Measurements from ENCODE around the gene SPPL3.
"Not testable (repeated sequence)": the region's sequence is repeated elsewhere in the genome, so short reads cannot be mapped to it uniquely, and the experiment has no call there.

SPPL3 gene

DNA sequence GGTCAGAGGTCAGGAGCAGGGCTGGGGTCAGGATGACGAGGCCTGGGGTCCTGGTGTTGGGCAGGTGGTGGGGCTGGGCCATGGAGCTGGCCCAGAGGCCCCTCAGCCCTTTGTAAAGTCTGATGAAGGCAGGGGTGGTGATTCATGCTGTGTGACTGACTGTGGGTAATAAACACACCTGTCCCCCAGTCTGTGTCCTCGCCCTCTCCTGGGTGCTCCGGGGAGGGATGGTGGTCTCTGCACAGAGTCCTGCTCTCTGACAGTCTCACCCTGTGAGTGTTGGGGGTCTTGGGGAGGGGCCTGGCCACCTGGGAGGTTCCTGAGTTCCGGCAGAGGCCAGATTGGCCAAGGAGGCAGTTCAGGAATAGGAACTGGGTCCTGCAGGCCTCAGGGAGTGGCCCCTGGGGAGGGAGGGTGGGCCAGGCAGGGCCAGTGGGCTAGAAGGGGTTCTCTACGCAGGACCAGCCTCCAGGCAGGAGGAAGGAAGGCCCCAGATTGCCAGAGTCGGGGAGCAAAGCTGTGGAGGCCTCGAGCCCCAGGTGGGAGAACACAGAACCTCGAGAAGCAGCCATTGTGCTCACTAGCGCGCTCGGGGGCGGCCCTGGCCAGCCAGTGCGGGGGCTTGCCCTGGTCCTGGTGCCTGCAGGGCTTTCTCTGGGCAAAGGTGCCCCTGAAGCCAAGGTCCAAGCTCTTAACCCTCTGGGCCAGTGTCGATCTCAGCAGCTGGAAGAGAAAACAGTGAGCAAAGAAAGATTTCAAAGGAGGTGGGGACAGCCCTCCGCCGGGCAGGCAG, 164.1 kb downstream of the SPPL3 start:
- no peak for DNase-seq

DNA sequence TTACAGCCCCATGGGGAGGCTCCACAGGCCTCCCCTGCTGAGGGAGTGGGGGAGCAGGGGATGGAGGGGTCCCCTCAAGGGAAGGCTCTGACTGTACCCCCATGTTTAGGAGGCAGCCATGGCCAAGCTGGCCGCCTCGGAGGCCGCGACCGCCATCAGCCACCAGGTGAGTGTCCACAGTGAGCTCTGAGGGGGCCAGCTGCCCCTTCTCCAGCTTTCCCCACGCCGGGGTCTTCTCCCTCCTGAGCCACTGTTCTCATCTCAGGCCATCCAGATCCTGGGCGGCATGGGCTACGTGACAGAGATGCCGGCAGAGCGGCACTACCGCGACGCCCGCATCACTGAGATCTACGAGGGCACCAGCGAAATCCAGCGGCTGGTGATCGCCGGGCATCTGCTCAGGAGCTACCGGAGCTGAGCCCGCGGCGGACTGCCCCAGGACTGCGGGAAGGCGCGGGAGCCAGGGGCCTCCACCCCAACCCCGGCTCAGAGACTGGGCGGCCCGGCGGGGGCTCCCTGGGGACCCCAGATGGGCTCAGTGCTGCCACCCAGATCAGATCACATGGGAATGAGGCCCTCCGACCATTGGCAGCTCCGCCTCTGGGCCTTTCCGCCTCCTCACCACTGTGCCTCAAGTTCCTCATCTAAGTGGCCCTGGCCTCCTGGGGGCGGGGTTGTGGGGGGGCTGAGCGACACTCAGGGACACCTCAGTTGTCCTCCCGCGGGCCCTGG, 165.0 kb downstream of the SPPL3 start:
- no peak for DNase-seq

DNA sequence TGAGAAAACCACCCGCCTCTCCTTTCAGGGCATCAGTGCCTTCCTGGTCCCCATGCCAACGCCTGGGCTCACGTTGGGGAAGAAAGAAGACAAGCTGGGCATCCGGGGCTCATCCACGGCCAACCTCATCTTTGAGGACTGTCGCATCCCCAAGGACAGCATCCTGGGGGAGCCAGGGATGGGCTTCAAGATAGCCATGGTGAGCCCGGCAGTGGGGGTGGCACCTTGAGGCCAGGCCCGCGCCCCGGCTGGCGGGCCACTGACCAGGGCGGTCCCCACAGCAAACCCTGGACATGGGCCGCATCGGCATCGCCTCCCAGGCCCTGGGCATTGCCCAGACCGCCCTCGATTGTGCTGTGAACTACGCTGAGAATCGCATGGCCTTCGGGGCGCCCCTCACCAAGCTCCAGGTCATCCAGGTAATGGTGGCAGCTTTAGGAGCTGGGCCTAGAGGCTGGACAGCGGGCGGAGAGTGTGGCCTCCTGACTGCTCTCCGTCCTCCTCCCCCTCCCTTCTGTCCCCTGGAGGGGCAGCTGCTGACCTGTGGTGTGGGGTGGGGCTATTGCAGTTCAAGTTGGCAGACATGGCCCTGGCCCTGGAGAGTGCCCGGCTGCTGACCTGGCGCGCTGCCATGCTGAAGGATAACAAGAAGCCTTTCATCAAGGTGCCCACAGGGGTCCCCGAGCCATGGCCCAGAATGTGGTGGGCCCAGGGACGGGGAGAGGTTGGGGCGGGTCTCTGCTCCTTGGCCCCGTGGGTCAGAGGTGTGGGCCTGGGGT, 165.7 kb downstream of the SPPL3 start:
- DNase-seq, result no peak

DNA sequence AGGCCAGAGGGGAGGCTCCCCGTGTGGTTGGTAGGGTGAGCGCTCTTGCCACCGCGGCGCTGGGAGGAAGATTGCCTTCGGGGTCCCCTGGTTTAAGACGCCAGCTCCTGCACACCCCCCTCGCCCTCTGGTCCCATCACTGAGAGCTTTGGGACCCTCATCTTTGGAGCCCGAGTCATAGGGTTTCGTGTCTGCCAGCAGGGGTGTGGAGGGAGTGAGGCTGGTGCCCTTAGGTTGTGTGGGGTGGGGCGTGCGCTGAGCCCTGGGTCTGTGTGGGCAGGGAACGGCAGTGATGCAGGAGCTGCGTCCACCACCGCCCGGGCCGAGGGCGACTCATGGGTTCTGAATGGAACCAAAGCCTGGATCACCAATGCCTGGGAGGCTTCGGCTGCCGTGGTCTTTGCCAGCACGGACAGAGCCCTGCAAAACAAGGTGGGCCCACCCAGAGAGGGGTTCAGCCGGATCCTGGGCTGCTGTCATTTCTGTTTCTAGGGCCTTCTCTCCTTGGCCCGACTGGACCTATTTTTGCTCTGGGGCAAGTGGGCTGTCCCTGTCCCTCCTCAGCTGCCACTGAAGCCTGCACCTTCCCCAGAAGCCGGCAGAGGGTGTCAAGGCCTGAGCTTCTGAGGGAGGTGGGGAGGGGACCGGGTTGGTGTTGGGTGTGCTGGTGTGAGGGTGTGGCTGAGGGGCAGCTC, 166.5 kb downstream of the SPPL3 start:
- DNase-seq, result no peak

DNA sequence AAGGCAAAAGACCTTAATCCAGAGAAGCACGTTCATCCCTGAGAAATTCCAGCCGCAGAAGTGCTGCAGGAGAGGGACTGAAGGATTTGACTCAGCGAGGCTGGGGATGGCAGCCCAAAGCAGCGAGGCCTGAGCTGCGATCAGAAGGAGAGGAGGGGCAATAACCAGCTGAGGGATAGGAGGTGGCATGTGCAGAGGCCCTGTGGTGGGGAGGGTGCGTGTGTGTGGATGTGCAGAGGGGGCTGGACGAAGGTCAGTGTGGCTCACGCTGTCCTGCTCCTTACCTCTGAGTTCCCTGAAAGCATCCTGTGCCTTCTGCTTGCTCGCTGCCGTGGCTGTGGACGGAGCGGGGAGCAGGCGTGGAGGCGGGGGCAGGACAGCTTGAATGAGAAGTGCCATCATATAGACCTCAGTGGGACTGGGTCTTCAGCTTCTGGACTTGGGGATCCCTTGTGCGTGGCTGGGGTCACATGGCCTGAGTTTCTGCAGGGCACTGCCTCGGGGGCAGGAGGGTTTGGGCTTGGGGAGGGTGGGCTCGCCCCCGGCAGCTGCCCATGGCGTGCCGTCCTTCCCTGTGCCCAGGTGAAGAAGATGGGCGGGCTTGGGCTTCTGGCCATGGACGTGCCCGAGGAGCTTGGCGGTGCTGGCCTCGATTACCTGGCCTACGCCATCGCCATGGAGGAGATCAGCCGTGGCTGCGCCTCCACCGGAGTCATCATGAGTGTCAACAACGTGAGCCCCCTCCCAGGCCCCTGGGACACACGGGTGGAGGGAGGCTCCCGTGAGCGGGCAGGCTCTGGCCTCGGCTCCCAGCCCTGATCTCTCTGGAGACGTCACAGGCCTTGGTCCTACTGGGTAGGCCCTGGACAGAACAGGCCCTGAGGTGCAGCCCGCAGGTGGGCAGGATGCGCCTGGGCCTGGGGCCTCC, 167.5 kb downstream of the SPPL3 start:
- no peak for DNase-seq

DNA sequence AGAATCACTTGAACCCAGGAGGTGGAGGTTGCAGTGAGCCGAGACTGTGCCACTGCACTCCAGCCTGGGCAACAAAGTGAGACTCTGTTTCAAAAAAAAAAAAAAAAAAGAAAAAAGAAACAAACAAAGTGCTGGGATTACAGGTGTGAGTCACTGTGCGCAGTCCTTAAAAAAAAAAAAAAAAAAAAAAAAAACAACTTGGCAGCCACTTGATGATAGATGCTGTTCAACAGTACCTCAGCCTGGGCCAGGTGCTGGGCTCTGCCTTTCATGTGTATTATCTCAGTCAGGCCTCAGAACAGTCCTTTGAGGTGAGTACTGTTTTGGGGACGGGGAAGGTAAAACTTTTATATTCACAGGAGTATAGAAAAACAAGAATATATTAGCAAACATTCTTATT, 169.0 kb downstream of the SPPL3 start:
- no peak for DNase-seq

DNA sequence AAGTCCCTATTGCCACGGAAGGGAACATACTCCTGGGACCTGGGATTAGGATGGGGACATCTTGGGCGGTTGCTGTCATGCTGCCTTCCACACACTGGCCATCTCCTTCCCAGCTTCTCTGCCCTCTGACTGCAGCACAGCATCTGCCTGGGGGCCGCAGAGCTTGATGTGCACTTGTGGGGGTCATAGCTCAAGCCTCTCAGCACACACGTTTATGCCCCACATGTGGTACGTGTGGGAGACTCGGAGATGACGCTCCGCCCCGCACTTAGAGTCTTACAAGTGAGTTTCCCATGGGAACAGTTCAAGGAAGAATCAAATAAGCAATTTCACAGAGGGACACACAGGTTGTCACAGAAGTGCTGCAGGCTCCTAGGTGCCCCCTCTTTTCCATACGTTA, 169.9 kb downstream of the SPPL3 start:
- no peak for DNase-seq

DNA sequence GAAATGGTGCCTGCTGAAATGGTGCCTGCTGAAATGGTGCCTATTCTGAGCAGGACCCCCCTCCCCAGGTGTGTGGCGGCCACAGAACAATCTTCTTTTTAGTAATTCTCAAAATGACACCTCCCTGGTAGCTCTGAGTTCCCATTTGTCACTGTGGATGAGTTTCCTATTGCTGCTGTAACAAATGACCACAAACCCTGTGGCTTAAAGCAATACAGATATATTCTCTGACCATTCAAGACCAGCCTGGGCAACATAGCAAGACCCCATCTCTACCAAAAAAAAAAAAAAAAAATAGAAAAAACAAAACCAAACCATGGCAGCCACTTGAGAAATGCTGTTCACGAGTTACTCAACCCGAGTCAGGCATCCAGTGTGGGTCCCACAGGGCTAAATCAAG, 170.6 kb downstream of the SPPL3 start:
- no peak for DNase-seq

DNA sequence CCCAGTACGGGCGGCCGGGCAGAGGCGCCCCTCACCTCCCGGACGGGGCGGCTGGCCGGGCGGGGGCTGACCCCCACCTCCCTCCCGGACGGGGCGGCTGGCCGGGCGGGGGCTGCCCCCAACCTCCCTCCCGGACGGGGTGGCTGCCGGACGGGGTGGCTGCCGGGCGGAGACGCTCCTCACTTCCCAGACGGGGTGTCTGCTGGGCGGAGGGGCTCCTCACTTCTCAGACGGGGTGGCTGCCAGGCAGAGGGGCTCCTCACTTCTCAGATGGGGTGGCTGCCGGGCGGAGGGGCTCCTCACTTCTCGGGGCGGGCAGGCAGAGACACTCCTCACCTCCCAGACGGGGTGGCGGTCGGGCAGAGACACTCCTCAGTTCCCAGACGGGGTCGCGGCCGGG, 172.0 kb downstream of the SPPL3 start:
- not testable (repeated sequence) for DNase-seq

DNA sequence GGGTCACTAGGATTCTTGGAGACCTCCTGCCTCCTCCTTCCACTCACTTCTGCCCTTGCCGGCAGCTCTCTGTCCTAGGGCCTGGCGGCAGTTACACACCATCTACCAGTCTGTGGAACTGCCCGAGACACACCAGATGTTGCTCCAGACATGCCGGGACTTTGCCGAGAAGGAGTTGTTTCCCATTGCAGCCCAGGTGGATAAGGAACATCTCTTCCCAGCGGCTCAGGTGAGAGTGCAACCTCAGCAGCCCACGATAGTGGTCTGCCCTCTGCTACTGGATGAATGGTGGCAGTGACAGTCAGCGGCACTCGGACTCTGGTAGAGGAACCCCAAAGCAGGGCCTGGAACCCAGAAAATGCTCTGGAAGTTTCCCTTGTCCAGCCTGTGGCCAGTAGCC, 177.2 kb downstream of the SPPL3 start:
- no peak for DNase-seq

DNA sequence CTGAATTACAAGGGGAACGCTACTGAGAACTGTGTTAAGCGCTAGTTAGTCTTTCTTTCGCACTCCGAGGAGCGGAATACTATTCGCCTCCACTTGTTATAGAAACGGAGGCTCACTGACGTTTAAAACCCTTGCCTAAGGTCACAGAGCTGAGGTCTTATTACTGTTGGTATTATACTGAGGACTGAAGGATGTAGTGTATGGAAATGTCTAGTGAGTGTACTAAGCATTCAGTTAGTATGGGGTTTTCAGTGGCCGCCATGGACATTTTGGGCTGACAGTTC, 177.7 kb downstream of the SPPL3 start:
- no peak for DNase-seq

DNA sequence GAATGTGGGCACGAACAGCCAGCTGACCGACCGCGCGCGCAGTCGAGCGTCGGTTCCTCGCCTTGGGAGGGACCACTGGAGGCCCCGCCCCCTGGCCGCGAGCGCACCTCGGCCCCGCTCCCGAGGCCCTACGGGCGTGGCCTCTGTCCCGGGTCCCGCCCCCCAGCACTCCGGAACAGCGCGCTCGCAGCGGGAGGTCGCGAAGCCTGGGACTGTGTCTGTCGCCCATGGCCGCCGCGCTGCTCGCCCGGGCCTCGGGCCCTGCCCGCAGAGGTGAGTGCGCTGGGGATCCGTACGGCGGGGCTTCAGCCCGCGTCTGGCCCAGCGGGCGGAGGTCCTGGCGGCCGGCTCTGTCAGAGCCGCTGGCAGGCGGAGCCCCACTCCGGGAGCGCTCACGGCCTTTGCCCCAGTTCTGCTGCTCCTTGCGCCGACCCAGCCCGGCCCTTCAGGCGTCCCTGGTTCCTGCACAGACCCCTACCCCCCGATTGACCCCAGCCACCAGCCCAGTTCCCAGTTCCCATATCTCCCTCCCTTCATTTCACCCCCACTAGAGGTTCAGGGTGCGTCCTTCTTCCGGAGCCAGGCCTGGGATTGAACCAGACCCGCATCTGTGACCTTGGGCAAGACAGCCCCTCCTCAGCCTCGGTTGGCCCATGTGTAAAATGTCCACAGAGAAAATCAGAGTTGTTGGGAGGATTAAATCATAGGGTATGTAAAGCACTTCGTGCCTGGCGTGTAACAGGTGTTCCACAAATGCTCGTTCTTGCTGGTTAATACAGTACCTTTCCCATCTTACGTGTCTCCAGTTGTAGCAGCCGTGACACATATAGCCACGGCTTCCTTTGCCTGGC, 178.3 kb downstream of the SPPL3 start, which contains the start of gene ACADS:
TSS of gene ACADS (plus strand) at position 168 of the 851 bp plus-strand sequence. CDS start at position 228, 60 bp downstream.
- DNase-seq, result peak; percentile 61

DNA sequence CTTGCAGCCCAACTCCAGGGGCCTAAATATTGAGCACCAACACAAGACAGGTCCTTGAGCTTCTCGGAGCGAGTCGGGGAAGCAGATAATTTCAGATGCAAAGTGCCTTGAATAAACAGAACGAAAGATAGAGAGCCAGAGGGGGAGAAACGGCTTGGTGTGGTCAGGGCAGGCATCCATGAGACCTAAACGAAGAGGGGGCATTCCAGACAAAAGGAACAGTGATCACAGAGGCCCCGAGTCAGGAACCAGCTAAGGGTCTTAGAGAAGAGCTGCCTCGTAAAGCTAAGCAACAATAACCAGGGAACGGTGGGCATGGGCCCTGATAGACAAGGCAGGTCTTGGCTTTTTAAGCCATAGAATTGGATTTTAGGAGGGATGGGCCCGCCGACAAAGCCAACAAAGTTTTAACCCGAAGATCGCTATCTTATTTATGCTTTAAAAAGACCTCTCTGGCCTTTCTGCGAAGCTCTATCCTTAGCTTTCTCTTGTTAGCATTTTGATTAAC, 179.0 kb downstream of the SPPL3 start:
- DNase-seq, result no peak

DNA sequence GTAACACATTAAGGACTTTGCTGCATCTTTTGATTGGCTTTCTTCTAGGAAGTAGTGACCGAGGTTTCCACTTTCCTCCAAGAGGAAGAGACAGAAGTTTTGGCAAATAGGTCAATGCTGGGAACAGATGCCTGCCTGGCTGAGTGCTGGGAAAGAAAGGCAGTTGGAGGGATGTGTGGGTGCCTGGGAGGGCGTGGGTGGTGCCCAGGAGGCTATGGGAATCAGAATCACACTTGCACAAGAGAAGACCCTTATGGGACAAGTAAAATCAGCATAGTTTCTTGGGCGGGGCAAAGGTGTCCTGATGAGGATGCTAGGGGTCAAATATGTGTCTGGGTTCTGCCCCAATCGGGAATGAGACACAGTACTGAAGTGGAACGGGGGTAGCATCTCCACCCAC, 179.4 kb downstream of the SPPL3 start:
- DNase-seq, result no peak

DNA sequence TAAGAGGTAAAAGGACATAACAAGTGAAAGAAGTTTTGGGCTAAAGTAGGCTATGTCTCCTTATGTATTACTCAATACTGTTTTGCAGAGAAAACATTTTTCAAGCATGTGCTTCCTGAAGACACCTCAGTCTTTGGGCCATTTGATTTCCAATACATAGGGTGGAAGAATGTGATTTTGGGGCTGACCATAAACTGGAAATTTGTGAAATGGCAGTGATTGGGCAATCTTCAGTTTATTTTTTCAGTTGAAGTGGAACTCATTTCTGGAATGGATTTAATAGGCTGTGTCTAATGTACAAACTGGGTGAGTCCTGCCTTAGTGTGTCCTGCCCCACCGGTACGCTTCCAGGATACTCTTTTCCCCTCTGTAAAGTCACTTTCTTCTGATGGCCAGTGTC, 181.4 kb downstream of the SPPL3 start:
- no peak for DNase-seq

DNA sequence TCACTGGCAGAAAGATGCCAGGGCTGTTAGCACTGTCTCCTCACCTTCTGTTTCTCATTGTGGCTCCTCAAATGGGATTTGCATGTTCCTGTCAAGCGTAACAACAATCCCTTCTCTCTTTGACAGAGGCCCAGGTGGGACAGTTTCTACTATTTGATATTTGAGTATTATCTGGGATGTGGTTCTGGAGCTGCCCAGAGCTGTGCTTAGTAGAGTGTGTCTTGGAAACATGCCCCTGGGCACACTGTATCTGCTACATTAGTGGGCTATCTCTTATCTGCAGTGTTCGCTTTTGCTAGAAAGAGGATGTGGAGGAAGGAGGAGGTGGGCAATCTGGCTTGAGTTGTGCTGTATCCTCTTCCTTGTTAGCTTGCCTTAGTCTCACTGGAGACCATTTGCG, 182.3 kb downstream of the SPPL3 start:
- no peak for DNase-seq

DNA sequence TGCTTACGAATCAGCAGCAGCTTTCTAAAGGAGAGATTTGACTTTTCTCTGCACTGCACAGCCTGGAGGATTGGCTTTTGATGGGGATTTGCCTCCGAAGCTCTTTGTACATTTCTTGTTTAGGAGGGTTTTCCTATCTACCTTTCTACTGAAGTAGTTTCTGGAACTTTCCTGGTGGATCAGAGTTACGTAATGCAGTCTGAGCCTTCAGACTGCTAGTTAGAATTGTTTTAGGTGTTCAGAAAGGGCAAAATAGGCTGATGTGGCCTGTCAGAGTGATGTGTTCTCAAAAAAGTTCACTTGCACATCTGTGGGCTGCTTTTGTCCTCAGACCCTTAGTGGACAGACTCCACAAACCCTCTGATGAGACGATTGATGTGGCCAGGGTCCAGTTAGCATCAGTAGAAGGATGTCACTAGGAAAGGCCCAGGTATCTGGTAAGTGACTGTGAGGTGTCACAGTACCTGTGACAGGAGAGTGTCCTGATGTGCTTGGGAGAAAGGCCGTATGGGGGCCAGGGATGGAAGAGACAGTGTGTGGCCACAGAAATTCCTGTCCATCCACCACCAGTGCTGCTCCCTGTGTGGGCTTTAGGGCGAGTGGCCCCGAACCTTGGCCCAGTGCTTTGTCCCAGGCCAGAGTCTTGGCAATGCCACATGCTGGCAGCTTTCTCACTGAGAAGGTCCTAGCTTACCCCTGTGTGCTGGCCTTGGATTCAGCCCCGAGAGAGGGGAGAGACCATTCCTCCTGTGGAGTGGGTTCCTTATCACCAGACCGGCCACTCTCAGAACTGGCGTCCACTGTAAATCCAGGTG, 183.0 kb downstream of the SPPL3 start:
- DNase-seq, result no peak

DNA sequence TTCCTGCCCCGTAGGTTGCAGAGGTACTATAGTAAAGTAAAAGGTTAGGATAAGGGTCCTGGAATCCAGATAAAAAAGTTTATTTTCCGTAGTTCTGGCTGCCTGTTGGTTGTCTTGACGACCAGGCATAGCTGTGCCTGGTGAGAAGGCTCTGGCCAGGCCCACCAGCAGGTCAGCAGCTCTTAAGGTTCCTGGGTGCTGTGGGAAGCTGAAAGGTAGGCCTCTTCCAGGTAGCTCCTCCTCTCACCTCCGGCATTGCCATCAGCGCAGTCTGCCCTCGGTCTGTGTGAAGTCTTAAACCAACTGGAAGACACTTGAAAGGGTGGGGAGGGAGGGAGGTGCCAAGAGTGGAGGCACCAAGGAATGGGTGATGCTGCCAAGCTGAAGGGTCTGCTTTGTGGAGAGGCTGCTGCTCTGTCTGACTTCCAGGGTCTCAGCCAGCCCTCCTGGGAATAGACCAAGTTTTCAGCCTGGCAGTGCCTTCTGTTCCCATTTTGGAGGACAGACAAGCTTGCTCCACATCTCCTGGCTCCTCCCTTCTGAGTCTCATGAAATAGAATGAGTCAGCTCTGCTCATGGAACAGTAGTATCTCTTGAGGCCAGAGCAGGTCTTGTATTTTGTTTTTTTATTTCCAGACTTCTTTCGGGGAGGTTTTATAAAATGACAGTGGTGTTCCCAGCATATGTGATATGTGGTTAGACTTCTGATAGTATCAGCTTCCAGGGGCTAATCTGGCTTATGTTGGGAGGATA, 183.7 kb downstream of the SPPL3 start:
- no peak for DNase-seq

All from DMS79 (cell line).